PFSK-1 (cell line): ENCODE data around the gene NAP1L1.

Experiments used
- POLR2AphosphoS5 ChIP-seq: IDR thresholded peaks from 2 replicates; pipeline ENCODE4 v1.6.1; 2012; ENCODE audit warnings: low read depth, mild to moderate bottlenecking, control low read depth, low read length, moderate library complexity
- SIN3A ChIP-seq: IDR thresholded peaks from 2 replicates; pipeline ENCODE4 v1.6.1; 2012; ENCODE audit warnings: mild to moderate bottlenecking, low read length, moderate library complexity, borderline replicate concordance; ENCODE audit not compliant: insufficient read depth
- TAF1 ChIP-seq: IDR thresholded peaks from 2 replicates; pipeline ENCODE4 v1.6.1; 2012; ENCODE audit warnings: low read length, control low read depth, borderline replicate concordance; ENCODE audit not compliant: insufficient read depth

DNA sequence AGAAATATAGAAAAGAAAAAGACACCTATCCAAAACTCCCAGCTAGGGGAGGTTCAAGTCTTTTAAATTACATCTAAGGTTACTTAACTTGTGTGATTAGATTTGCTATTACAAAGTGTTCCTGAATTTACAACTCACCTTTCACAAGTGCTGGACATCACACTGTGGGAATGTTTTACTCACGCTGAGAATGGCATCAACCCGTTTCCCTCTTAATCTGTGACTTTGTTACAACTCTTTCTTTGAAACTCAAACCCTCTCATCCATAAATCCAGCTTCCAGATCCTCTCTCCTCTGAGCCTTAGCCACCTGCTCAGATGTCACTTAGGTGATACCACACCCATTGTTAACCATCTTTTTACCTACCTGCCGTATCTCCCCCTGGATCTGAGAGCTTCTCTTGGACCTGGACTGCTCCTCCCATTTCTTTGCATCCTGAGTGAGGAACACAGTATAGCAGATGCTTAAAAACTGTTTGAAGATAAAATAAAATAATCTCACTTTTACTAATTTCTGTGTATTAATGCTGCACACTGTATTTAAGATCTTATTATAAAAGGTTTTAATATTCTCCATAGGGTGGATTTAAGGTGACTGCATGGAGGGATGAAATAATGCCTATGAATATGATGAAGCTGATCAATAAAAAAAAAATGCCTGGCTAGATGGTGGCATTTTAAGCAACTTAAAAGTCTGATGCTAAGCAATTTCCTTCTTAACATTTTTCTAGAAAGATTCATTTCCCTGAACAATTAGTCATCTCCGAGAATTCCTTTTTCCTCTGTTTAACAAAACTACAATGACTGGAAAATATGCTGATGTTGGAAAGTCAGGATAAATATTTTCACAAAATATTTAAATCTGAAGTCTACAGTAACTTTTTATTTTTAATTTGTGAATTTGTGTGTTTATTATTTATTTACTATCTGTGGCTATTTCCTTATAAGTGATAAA lies 39.1 kb upstream of the NAP1L1 start:
- TF ChIP-seq SIN3A = no peak
- no peak for TF ChIP-seq TAF1
- TF ChIP-seq POLR2AphosphoS5 = no peak
